HG03558 (cell line): Measurements from ENCODE around the gene SLC25A18.
"Not testable (repeated sequence)": the region's sequence is repeated elsewhere in the genome, so short reads cannot be mapped to it uniquely, and the experiment has no call there.

Experiments
- ATAC-seq: cut with Tn5 transposase; IDR thresholded peaks from one replicate; pipeline ENCODE4 v1.9.1; 2021; ENCODE audit warnings: moderate number of reproducible peaks; ENCODE audit not compliant: unreplicated experiment; ENCODE audit errors: extremely low read depth

Gene SLC25A18

GRCh38 chr22:17562906-17563870, at the start of gene SLC25A18:
SLC25A18 (plus strand) TSS chr22:17563498; CDS start chr22:17579945, 16,447 bp downstream.
- no peak for ATAC-seq

GRCh38 chr22:17513612-17514011, 49.7 kb upstream of the SLC25A18 start:
- ATAC-seq = no peak

- ATAC-seq = no peak
These were observed 49.2 kb upstream of the SLC25A18 start for GRCh38 chr22:17514084-17514483.

- no peak for ATAC-seq
These were observed 44.9 kb upstream of the SLC25A18 start for GRCh38 chr22:17518406-17518805.

GRCh38 chr22:17521971-17522370, 41.3 kb upstream of the SLC25A18 start:
- not testable (repeated sequence) for ATAC-seq

GRCh38 chr22:17523925-17524324, 39.4 kb upstream of the SLC25A18 start:
- ATAC-seq = no peak

- ATAC-seq = no peak
These were observed 27.0 kb upstream of the SLC25A18 start for GRCh38 chr22:17536269-17536668.

GRCh38 chr22:17537155-17537554, 26.1 kb upstream of the SLC25A18 start:
- ATAC-seq = no peak

GRCh38 chr22:17540481-17540880, 22.8 kb upstream of the SLC25A18 start:
- no peak for ATAC-seq

GRCh38 chr22:17541476-17541875, 21.8 kb upstream of the SLC25A18 start:
- no peak for ATAC-seq

GRCh38 chr22:17542452-17542851, 20.8 kb upstream of the SLC25A18 start:
- no peak for ATAC-seq

- no peak for ATAC-seq
These were observed 15.1 kb upstream of the SLC25A18 start for GRCh38 chr22:17548010-17548755.

GRCh38 chr22:17548756-17549035, 14.6 kb upstream of the SLC25A18 start:
- ATAC-seq = no peak

GRCh38 chr22:17549183-17549582, 14.1 kb upstream of the SLC25A18 start:
- ATAC-seq = no peak

GRCh38 chr22:17549655-17550054, 13.6 kb upstream of the SLC25A18 start:
- no peak for ATAC-seq

- ATAC-seq = no peak
These were observed 10.6 kb upstream of the SLC25A18 start for GRCh38 chr22:17552737-17553136.

GRCh38 chr22:17554814-17555213, 8.5 kb upstream of the SLC25A18 start:
- ATAC-seq = no peak

GRCh38 chr22:17559188-17559587, 4.1 kb upstream of the SLC25A18 start:
- ATAC-seq = no peak

- ATAC-seq = no peak
These were observed 666 bp downstream of the SLC25A18 start for GRCh38 chr22:17563936-17564391.

GRCh38 chr22:17566016-17566687, 2.9 kb downstream of the SLC25A18 start:
- ATAC-seq = not testable (repeated sequence)

GRCh38 chr22:17566776-17567175, 3.5 kb downstream of the SLC25A18 start:
- no peak for ATAC-seq
